ENCODE measurements around the gene PRSS50.

GRCh38 chr3:46667061-46667621 is 50.5 kb downstream of the PRSS50 start:
- TF ChIP-seq CTCF (IDR thresholded peaks at IDR 0.05), result no peak
- no peak for TF ChIP-seq POLR2A (IDR thresholded peaks at IDR 0.05)

Data from right lobe of liver (tissue), 4 donors.